ENCODE data around the gene CABP7. TPM values are rescaled to one million over a fixed set of nuclear protein-coding genes. Genes with fewer than 3 reads are reported as not detected.

CABP7 gene
- total and polyA plus RNA-seq, 2 of the 13 experiments (the other 11 are each of a cell fraction or from before 2014, with no cell fraction given) = 0.08 TPM; not detected in 1

GRCh38 chr22:29716814-29717545 lies 2.8 kb upstream of the CABP7 start (continued):
- peak; percentile 76 for TF ChIP-seq RXRB (CRISPR knock-in tag; IDR thresholded peaks at IDR 0.05; ENCODE audit: borderline replicate concordance)
- TF ChIP-seq ZNF614 (CRISPR knock-in tag; IDR thresholded peaks at IDR 0.05; ENCODE audit: borderline replicate concordance) = peak; percentile 83; the same call in 1 of the 2 replicates
- TF ChIP-seq JUNB (CRISPR knock-in tag; IDR thresholded peaks at IDR 0.05; ENCODE audit: borderline replicate concordance) = no peak
- TF ChIP-seq ZMAT3 (CRISPR knock-in tag; conservative IDR thresholded peaks at IDR 0.05) = peak; percentile 82; the same call in 1 of the 2 replicates
- TF ChIP-seq ZFP36L1 (CRISPR knock-in tag; IDR thresholded peaks at IDR 0.05) = no peak
- TF ChIP-seq ZBTB33 (CRISPR knock-in tag; IDR thresholded peaks at IDR 0.05) = peak; percentile 44; the same call in 1 of the 2 replicates
- peak; percentile 64; the same call in 1 of the 2 replicates for TF ChIP-seq KDM3A (CRISPR knock-in tag; IDR thresholded peaks at IDR 0.05; ENCODE audit: low read depth)
- no peak for TF ChIP-seq ZNF672 (CRISPR knock-in tag; IDR thresholded peaks at IDR 0.05)
- no peak for TF ChIP-seq JUN (CRISPR knock-in tag; IDR thresholded peaks at IDR 0.05)
- TF ChIP-seq, protein P1, sequence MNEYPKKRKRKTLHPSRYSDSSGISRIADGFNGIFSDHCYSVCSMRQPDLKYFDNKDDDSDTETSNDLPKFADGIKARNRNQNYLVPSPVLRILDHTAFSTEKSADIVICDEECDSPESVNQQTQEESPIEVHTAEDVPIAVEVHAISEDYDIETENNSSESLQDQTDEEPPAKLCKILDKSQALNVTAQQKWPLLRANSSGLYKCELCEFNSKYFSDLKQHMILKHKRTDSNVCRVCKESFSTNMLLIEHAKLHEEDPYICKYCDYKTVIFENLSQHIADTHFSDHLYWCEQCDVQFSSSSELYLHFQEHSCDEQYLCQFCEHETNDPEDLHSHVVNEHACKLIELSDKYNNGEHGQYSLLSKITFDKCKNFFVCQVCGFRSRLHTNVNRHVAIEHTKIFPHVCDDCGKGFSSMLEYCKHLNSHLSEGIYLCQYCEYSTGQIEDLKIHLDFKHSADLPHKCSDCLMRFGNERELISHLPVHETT (CRISPR knock-in tag; conservative IDR thresholded peaks at IDR 0.05) = peak; percentile 82
- peak; percentile 85; the same call in 1 of the 2 replicates for TF ChIP-seq AFF4 (CRISPR knock-in tag; IDR thresholded peaks at IDR 0.05)
- no peak for TF ChIP-seq GZF1 (CRISPR knock-in tag; IDR thresholded peaks at IDR 0.05)
- TF ChIP-seq DNMT1 (CRISPR knock-in tag; IDR thresholded peaks at IDR 0.05) = no peak
- no peak for TF ChIP-seq HMGA1 (CRISPR knock-in tag; conservative IDR thresholded peaks at IDR 0.05)
- TF ChIP-seq ZNF44 (CRISPR knock-in tag; IDR thresholded peaks at IDR 0.05) = no peak
- TF ChIP-seq ZNF879 (CRISPR knock-in tag; IDR thresholded peaks at IDR 0.05) = peak; percentile 67; the same call in 1 of the 2 replicates
- TF ChIP-seq ZFP82 (CRISPR knock-in tag; IDR thresholded peaks at IDR 0.05; ENCODE audit: borderline replicate concordance) = no peak
- no peak for TF ChIP-seq HHEX (CRISPR knock-in tag; IDR thresholded peaks at IDR 0.05)
- TF ChIP-seq JARID2 (CRISPR knock-in tag; IDR thresholded peaks at IDR 0.05; ENCODE audit: insufficient replicate concordance) = peak; percentile 85
- no peak for TF ChIP-seq BRD4 (CRISPR knock-in tag; IDR thresholded peaks at IDR 0.05)
